GM21515 (cell line): ENCODE data around the gene STK32C.
"Not testable (repeated sequence)": the region's sequence is repeated elsewhere in the genome, so short reads cannot be mapped to it uniquely, and the experiment has no call there.

ENCODE experiments used
- ATAC-seq: cut with Tn5 transposase; IDR thresholded peaks from one replicate; pipeline ENCODE4 v1.9.1; 2021; ENCODE audit not compliant: unreplicated experiment

The STK32C gene

DNA sequence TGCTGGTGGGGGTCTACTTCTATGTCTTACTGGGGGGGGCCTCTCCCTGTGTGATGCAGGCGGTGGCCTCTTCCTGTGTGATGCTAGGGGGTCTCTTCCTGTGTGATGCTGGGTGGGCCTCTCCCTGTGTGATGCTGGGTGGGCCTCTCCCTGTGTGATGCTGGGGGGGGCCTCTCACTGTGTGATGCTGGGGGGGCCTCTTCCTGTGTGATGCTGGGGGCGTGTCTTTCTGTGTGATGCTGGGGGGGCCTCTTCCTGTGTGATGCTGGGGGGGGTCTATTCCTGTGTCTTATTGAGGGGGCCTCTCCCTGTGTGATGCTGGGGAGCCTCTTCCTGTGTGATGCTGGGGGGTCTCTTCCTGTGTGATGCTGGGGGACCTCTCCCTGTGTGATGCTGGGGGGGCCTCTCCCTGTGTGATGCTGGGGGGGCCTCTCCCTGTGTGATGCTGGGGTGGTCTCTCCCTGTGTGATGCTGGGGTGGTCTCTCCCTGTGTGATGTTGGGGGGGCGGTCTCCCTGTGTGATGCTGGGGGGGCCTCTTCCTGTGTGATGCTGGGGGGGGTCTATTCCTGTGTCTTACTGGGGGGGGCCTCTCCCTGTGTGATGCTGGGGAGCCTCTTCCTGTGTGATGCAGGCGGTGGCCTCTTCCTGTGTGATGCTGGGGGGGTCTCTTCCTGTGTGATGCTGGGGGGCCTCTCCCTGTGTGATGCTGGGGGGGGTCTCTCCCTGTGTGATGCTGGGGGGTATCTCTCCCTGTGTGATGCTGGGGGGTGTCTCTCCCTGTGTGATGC lies 146.7 kb downstream of the STK32C start:
- ATAC-seq = not testable (repeated sequence)

DNA sequence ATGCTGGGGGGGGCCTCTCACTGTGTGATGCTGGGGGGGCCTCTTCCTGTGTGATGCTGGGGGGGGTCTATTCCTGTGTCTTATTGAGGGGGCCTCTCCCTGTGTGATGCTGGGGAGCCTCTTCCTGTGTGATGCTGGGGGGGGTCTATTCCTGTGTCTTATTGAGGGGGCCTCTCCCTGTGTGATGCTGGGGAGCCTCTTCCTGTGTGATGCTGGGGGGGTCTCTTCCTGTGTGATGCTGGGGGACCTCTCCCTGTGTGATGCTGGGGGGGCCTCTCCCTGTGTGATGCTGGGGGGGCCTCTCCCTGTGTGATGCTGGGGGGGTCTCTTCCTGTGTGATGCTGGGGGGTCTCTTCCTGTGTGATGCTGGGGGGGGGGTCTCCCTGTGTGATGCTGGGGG lies 147.5 kb downstream of the STK32C start:
- not testable (repeated sequence) for ATAC-seq

DNA sequence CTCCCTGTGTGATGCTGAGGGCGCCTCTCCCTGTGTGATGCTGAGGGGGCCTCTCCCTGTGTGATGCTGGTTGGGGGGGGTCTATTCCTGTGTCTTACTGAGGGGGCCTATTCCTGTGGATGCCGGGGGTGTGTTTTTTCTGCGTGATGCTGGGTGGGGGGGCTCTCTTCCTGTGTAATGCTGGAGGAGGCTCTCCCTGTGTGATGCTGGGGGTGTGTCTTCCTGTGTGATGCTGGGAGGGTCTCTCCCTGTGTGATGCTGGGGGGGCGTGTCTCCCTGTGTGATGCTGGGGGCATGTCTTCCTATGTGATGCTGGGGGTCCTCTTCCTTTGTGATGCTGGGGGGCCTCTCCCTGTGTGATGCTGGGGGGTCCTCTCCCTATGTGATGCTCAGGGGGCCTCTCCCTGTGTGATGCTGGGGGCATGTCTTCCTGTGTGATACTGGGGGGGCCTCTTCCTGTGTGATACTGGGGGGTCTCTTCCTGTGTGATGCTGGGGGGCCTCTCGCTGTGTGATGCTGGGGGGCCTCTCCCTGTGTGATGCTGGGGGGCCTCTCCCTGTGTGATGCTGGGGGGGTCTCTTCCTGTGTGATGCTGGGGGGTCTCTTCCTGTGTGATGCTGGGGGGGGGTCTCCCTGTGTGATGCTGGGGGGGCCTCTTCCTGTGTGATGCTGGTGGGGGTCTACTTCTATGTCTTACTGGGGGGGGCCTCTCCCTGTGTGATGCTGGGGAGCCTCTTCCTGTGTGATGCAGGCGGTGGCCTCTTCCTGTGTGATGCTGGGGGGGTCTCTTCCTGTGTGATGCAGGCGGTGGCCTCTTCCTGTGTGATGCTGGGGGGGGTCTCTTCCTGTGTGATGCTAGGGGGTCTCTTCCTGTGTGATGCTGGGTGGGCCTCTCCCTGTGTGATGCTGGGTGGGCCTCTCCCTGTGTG lies 148.2 kb downstream of the STK32C start:
- not testable (repeated sequence) for ATAC-seq

DNA sequence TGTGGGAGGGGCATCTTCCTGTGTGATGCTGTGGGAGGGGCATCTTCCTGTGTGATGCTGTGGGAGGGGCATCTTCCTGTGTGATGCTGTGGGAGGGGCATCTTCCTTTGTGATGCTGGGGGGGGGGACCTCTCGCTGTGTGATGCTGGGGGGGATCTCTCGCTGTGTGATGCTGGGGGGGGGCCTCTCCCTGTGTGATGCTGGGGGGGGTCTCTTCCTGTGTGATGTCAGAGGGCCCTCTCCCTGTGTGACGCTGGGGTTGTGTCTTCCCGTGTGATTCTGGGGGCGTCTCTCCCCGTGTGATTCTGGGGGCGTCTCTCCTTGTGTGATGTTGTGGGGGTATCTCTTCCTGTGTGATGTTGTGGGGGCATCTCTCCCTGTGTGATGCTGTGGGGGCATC lies 148.9 kb downstream of the STK32C start:
- ATAC-seq = no peak

DNA sequence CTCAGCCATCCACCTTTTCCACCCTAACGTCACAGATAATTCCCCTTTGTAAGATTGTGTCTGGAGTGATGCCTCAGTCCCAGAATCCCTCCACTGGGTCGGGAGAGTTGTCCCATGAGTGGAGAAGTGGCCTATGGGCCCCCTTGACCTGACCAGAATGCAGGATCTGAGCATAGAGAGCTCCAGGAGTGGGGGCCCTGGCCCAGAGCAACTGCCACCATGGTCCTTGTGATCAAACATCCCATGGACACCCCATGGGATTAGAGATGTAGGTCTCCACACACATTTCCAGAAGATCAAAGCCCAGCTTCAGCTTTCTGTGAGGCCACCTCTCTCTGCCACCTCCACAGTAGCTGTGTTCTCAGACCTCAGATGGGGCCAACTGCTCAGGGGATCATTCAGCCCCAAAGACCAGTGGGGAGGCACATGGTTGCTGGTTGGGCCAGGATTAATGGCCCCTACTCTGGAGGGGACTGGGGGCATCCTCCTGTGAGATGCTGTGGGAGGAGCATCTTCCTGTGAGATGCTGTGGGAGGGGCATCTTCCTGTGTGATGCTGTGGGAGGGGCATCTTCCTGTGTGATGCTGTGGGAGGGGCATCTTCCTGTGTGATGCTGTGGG lies 149.5 kb downstream of the STK32C start:
- no peak for ATAC-seq
